SU-DHL-6 (cell line): ENCODE measurements around the gene MAN2A2.

Experiments used
- EZH2phosphoT487 ChIP-seq: fragments of 200-600 bp; sonication (generic), shearing (Covaris generic); conservative IDR thresholded peaks from 2 replicates; pipeline ENCODE4 v1.6.1; 2018; ENCODE audit warnings: mild to moderate bottlenecking, antibody characterized with exemption, low read length, moderate library complexity, mixed read lengths
- TF ChIP-seq, protein P1 (sequence below): fragments of 200-600 bp; sonication (generic); IDR thresholded peaks from one replicate; pipeline ENCODE4 v1.5.1; 2017; ENCODE audit warnings: antibody characterized with exemption, mild to moderate bottlenecking, low read length, moderate library complexity; ENCODE audit not compliant: insufficient read depth, poor library complexity, severe bottlenecking

- TF ChIP-seq, protein P1, sequence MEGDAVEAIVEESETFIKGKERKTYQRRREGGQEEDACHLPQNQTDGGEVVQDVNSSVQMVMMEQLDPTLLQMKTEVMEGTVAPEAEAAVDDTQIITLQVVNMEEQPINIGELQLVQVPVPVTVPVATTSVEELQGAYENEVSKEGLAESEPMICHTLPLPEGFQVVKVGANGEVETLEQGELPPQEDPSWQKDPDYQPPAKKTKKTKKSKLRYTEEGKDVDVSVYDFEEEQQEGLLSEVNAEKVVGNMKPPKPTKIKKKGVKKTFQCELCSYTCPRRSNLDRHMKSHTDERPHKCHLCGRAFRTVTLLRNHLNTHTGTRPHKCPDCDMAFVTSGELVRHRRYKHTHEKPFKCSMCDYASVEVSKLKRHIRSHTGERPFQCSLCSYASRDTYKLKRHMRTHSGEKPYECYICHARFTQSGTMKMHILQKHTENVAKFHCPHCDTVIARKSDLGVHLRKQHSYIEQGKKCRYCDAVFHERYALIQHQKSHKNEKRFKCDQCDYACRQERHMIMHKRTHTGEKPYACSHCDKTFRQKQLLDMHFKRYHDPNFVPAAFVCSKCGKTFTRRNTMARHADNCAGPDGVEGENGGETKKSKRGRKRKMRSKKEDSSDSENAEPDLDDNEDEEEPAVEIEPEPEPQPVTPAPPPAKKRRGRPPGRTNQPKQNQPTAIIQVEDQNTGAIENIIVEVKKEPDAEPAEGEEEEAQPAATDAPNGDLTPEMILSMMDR, result no peak
- TF ChIP-seq EZH2phosphoT487, result no peak
These were observed 56.8 kb downstream of the MAN2A2 start for GRCh38 chr15:90959894-90960293.
